ENCODE measurements around the gene RUNDC3A.

Gene RUNDC3A

GRCh38 chr17:44308320-44308818 lies at the start of gene RUNDC3A:
Gene RUNDC3A (plus strand): TSS chr17:44308601. CDS start chr17:44308833, 232 bp downstream.
- no peak for DNase-seq (ENCODE audit: low read depth)

- no peak for DNase-seq (ENCODE audit: low read depth)
Observed at GRCh38 chr17:44258811-44259351, 49.5 kb upstream of the RUNDC3A start.

- no peak for DNase-seq (ENCODE audit: low read depth)
Observed at GRCh38 chr17:44260296-44260695, 48.1 kb upstream of the RUNDC3A start.

GRCh38 chr17:44262654-44263225 lies 45.7 kb upstream of the RUNDC3A start:
- DNase-seq (ENCODE audit: low read depth): no peak

GRCh38 chr17:44263345-44263902 lies 45.0 kb upstream of the RUNDC3A start:
- no peak for DNase-seq (ENCODE audit: low read depth)

GRCh38 chr17:44266402-44267164 lies 41.8 kb upstream of the RUNDC3A start:
- no peak for DNase-seq (ENCODE audit: low read depth)

GRCh38 chr17:44267165-44267455 lies 41.3 kb upstream of the RUNDC3A start:
- DNase-seq (ENCODE audit: low read depth): no peak

- DNase-seq (ENCODE audit: low read depth): no peak
Observed at GRCh38 chr17:44267818-44268490, 40.4 kb upstream of the RUNDC3A start, which contains the start of gene SLC4A1. Gene SLC4A1 (minus strand): TSS chr17:44268135. CDS start chr17:44262866, 5,269 bp downstream.

- no peak for DNase-seq (ENCODE audit: low read depth)
Observed at GRCh38 chr17:44268709-44269534, 39.5 kb upstream of the RUNDC3A start.

GRCh38 chr17:44269535-44270240 lies 38.7 kb upstream of the RUNDC3A start:
- DNase-seq (ENCODE audit: low read depth): no peak

GRCh38 chr17:44272321-44272951 lies 36.0 kb upstream of the RUNDC3A start:
- DNase-seq (ENCODE audit: low read depth): no peak

- no peak for DNase-seq (ENCODE audit: low read depth)
Observed at GRCh38 chr17:44272954-44273353, 35.4 kb upstream of the RUNDC3A start.

GRCh38 chr17:44273607-44274006 lies 34.8 kb upstream of the RUNDC3A start:
- no peak for DNase-seq (ENCODE audit: low read depth)

- DNase-seq (ENCODE audit: low read depth): no peak
Observed at GRCh38 chr17:44277976-44278375, 30.4 kb upstream of the RUNDC3A start.

- DNase-seq (ENCODE audit: low read depth): no peak
Observed at GRCh38 chr17:44279346-44279665, 29.1 kb upstream of the RUNDC3A start.

GRCh38 chr17:44279666-44280391 lies 28.6 kb upstream of the RUNDC3A start:
- peak; percentile 31 for DNase-seq (ENCODE audit: low read depth)

- DNase-seq (ENCODE audit: low read depth): no peak
Observed at GRCh38 chr17:44280392-44280937, 27.9 kb upstream of the RUNDC3A start.

- DNase-seq (ENCODE audit: low read depth): no peak
Observed at GRCh38 chr17:44281570-44281969, 26.8 kb upstream of the RUNDC3A start.

- no peak for DNase-seq (ENCODE audit: low read depth)
Observed at GRCh38 chr17:44282264-44282663, 26.1 kb upstream of the RUNDC3A start.

Measured in non-pigmented ciliary epithelial cell (primary cell).